ENCODE data around the gene PHYHIPL.

The PHYHIPL gene

DNA sequence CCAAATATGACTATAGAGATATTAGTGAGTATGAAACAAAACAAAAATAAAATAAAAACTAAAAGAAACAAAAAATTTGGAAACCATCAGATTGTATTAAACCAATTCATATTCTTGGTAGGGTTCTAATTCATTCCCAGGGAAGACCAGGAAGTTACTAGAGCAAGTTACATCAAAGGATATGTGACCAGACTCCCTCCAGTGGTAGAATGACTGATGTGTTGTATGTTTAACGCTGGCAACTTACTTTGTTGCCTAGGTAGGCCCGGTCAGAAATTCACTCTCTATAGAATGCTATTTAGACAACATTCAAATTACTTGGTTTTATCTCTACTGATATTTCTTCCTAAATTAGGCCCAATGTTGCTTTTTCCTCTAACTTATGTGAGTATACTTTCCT lies 5.2 kb downstream of the PHYHIPL start:
- H3K27ac ChIP-seq: no peak overlapping the region
- intact Hi-C loops (cut with DNase I; ENCODE audit: low total_unique reads): loop anchor here (5.0 kb wide), 1 partner anchor 229 kb away; no protein-coding TSS in a partner anchor
- H3K27me3 ChIP-seq: peaks cover 2 to 11% of the 10 kb centered on the region in 2 donors

GRCh38 chr10:59190332-59190731 lies 13.9 kb downstream of the PHYHIPL start:
- H3K36me3 ChIP-seq: no peaks in the 10 kb centered on the region
- no peaks in the 10 kb centered on the region for H3K27me3 ChIP-seq
- no peak overlapping the region for H3K27ac ChIP-seq
- DNase-seq: no peak
- H3K4me1 ChIP-seq: no peaks in the 10 kb centered on the region
- no peak overlapping the region for H3K4me3 ChIP-seq
- intact Hi-C loops (cut with DNase I; ENCODE audit: low total_unique reads): no loop called here
- no peaks in the 10 kb centered on the region for H3K9me3 ChIP-seq
- TF ChIP-seq, protein P1, sequence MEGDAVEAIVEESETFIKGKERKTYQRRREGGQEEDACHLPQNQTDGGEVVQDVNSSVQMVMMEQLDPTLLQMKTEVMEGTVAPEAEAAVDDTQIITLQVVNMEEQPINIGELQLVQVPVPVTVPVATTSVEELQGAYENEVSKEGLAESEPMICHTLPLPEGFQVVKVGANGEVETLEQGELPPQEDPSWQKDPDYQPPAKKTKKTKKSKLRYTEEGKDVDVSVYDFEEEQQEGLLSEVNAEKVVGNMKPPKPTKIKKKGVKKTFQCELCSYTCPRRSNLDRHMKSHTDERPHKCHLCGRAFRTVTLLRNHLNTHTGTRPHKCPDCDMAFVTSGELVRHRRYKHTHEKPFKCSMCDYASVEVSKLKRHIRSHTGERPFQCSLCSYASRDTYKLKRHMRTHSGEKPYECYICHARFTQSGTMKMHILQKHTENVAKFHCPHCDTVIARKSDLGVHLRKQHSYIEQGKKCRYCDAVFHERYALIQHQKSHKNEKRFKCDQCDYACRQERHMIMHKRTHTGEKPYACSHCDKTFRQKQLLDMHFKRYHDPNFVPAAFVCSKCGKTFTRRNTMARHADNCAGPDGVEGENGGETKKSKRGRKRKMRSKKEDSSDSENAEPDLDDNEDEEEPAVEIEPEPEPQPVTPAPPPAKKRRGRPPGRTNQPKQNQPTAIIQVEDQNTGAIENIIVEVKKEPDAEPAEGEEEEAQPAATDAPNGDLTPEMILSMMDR (IDR thresholded peaks at IDR 0.05): no peak

More for the DNA sequence above, 5.2 kb downstream of the PHYHIPL start:
- no peaks in the 10 kb centered on the region for H3K36me3 ChIP-seq
- no peaks in the 10 kb centered on the region for H3K9me3 ChIP-seq
- no peak for DNase-seq
- TF ChIP-seq, protein P1 (IDR thresholded peaks at IDR 0.05): peak; percentile 45 to 68
- H3K4me3 ChIP-seq: no peak overlapping the region
- H3K4me1 ChIP-seq: peaks cover 0 to 7% (median 5%) of the 10 kb centered on the region in 4 donors

- Histone ChIP-seq H3K4me3 (no peak overlapping the region), H3K4me1 (no peaks in the 10 kb centered on the region), H3K27me3 (no peaks in the 10 kb centered on the region), H3K27ac (no peak overlapping the region), H3K9me3 (no peaks in the 10 kb centered on the region), H3K36me3 (no peaks in the 10 kb centered on the region)
- no peak for DNase-seq
- TF ChIP-seq, protein P1 (IDR thresholded peaks at IDR 0.05): no peak
- intact Hi-C loops (cut with DNase I; ENCODE audit: low total_unique reads): no loop called here
Measured at GRCh38 chr10:59206204-59206720, 29.8 kb downstream of the PHYHIPL start.

- no peak overlapping the region for H3K4me3 ChIP-seq
- H3K27me3 ChIP-seq: no peaks in the 10 kb centered on the region
- no peak for DNase-seq
- intact Hi-C loops (cut with DNase I; ENCODE audit: low total_unique reads): no loop called here
- no peaks in the 10 kb centered on the region for H3K4me1 ChIP-seq
- no peaks in the 10 kb centered on the region for H3K36me3 ChIP-seq
- H3K27ac ChIP-seq: no peak overlapping the region
- H3K9me3 ChIP-seq: no peaks in the 10 kb centered on the region
- TF ChIP-seq, protein P1 (IDR thresholded peaks at IDR 0.05): no peak
Measured at GRCh38 chr10:59212301-59212798, 35.9 kb downstream of the PHYHIPL start.

DNA sequence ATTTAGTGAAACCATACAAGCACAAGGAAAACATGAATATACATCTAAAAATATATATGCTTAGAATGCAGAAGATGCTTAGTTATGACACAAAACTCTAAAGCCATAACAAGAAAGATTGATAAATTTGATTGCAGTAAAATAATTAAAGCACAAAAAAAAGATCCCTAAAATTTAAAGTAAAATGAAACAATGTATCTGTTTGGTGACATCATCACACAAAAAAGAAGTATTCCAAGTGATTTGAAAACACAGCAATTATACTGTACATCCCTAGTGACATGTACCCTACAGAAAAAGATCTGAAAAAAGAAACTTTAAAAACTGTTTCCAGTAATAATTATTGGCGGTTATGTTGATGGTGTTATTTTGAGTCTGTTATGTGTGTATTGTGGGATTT lies 37.7 kb downstream of the PHYHIPL start:
- Histone ChIP-seq H3K4me1 (no peaks in the 10 kb centered on the region), H3K27me3 (no peaks in the 10 kb centered on the region), H3K9me3 (no peaks in the 10 kb centered on the region), H3K27ac (no peak overlapping the region), H3K4me3 (no peak overlapping the region), H3K36me3 (no peaks in the 10 kb centered on the region)
- intact Hi-C loops (cut with DNase I; ENCODE audit: low total_unique reads): no loop called here
- no peak for DNase-seq
- TF ChIP-seq, protein P1 (IDR thresholded peaks at IDR 0.05): no peak
